Measurements from ENCODE around the gene MAST4.

- TF ChIP-seq FOXK2 (IDR thresholded peaks at IDR 0.05) (no peak), ZBTB49 (CRISPR knock-in tag; IDR thresholded peaks at IDR 0.05; ENCODE audit: borderline replicate concordance) (no peak), ZFX (CRISPR knock-in tag; IDR thresholded peaks at IDR 0.05; ENCODE audit: low read depth) (no peak), ATF7 (IDR thresholded peaks at IDR 0.05) (no peak), ATF7 (CRISPR knock-in tag; IDR thresholded peaks at IDR 0.05) (no peak), STAG1 (CRISPR knock-in tag; IDR thresholded peaks at IDR 0.05) (no peak), NR2F6 (IDR thresholded peaks at IDR 0.05) (no peak), NR2F6 (CRISPR knock-in tag; IDR thresholded peaks at IDR 0.05) (no peak), TCF7 (IDR thresholded peaks at IDR 0.05; ENCODE audit: low read depth) (no peak), RFX5 (IDR thresholded peaks at IDR 0.05; ENCODE audit: low read depth, low read length) (no peak), BCL3 (CRISPR knock-in tag; IDR thresholded peaks at IDR 0.05) (no peak), MAX (IDR thresholded peaks at IDR 0.05) (no peak), ATF3 (CRISPR knock-in tag; IDR thresholded peaks at IDR 0.05) (no peak), EZH2 (conservative IDR thresholded peaks at IDR 0.05; ENCODE audit: low read depth, low read length) (no peak)
Measured at GRCh38 chr5:66745297-66745696, 149.1 kb downstream of the MAST4 start.

Measured in HepG2 (cell line).